Activated naive CD8-positive, alpha-beta T cell treated with anti-CD3 and anti-CD28 coated beads, Interleukin-2, amount 10 ng/mL, durations not matched to agents 7 days and 5 days (primary cell): Measurements from ENCODE around the gene ENO2. TPM values are rescaled to one million over a fixed set of nuclear protein-coding genes. Genes with fewer than 3 reads are reported as not detected.
"Not testable (repeated sequence)": the region's sequence is repeated elsewhere in the genome, so short reads cannot be mapped to it uniquely, and the experiment has no call there.

Source experiments
- ATAC-seq: fragments of 150-1000 bp; cut with Tn5 transposase; one replicate; pipeline ENCODE4 v1.10.0; 2021; ENCODE audit warnings: low read depth, moderate library complexity
- POLR2A ChIA-PET: fragments of 350-600 bp; sonication (Branson Sonifier 250); formaldehyde crosslinking; loops from one replicate; lab custom pipeline; 2021; ENCODE audit warnings: antibody characterized with exemption; lab: Charles Lee
- DNase-seq: peaks from one replicate; pipeline ENCODE4 v3.0.0; 2021
- H3K27ac Mint-ChIP-seq: one replicate; pipeline ENCODE4 v1.8.0; 2022; ENCODE audit warnings: mild to moderate bottlenecking, mixed read lengths
- H3K27me3 Mint-ChIP-seq: one replicate; pipeline ENCODE4 v1.8.0; 2022; ENCODE audit warnings: mild to moderate bottlenecking, moderate library complexity, mixed read lengths
- H3K36me3 Mint-ChIP-seq: one replicate; pipeline ENCODE4 v1.8.0; 2021; ENCODE audit warnings: mild to moderate bottlenecking, mixed read lengths
- H3K4me1 Mint-ChIP-seq: one replicate; pipeline ENCODE4 v1.8.0; 2021; ENCODE audit warnings: mixed read lengths
- H3K4me3 Mint-ChIP-seq: one replicate; pipeline ENCODE4 v1.8.0; 2022; ENCODE audit warnings: mild to moderate bottlenecking, moderate library complexity, mixed read lengths
- H3K9me3 Mint-ChIP-seq: one replicate; pipeline ENCODE4 v1.8.0; 2021; ENCODE audit warnings: mixed read lengths
- total RNA-seq, 2 experiments: library from RNA; stranded (reverse); gene quantifications; one replicate each; pipeline ENCODE4 v1.2.3, GENCODE V29; 2021

The ENO2 gene
- total RNA-seq, 2 experiments from 2014 or later: 231 to 242 TPM

DNA sequence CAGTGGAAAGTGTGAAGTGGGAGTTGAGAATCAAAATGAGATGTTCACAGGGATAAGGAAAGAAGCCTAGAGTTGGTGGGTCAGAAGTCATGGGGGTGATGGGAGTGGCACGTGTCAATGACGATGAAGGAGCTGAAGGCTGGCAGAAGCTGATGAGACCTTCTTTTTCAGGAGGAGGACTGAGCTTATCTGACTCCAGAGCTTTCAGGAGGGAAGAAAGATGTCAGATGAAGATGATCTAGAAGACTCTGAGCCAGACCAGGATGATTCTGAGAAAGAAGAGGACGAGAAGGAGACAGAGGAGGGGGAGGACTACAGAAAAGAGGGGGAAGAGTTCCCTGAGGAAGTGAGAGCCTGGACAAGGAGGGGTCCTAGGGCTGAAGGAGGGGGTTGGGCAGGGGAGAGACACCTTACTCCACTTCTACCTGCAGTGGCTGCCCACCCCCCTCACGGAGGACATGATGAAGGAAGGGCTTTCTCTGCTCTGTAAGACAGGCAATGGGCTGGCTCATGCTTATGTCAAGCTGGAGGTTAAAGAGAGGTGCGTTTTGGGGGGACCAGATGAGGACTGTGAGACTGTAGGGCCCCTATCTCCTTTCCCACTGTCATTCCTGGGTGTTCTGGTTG is 8.9 kb upstream of the ENO2 start:
- H3K27ac Mint-ChIP-seq: no peak overlapping the region
- ATAC-seq (no peak), DNase-seq (no peak)
- no peaks in the 10 kb centered on the region for H3K27me3 Mint-ChIP-seq
- peaks cover 7% of the 10 kb centered on the region for H3K4me1 Mint-ChIP-seq
- H3K36me3 Mint-ChIP-seq: no peaks in the 10 kb centered on the region
- POLR2A ChIA-PET: interaction anchor here (0.7 to 2.4 kb wide), 5 partner anchors 9 to 53 kb away, joined by 3 to 17 read pairs (median 5); partner anchors contain the start of genes C12orf57, ENO2, RNU7-1 and SPSB2
- no peak overlapping the region for H3K4me3 Mint-ChIP-seq
- no peaks in the 10 kb centered on the region for H3K9me3 Mint-ChIP-seq

DNA sequence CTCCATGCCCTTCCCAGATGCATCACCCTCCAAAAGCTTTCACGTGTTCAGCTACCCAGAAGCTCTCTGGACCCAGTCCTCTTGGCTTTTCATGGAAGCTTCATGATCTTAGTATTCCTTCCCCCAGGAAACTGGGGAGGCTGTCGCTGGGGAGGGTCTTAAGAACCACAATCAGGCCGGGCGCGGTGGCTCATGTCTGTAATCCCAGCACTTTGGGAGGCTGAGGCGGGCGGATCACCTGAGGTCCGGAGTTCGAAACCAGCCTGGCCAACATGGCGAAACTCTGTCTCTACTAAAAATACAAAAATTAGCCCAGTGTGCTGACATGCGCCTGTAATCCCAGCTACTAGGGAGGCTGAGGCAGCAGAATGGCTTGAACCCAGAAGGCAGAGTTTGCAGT is 6.2 kb upstream of the ENO2 start:
- peaks cover 10% of the 10 kb centered on the region for H3K4me1 Mint-ChIP-seq
- H3K27ac Mint-ChIP-seq, ATAC-seq, H3K9me3 Mint-ChIP-seq, H3K36me3 Mint-ChIP-seq, DNase-seq, H3K27me3 Mint-ChIP-seq, H3K4me3 Mint-ChIP-seq: not testable (repeated sequence)
- POLR2A ChIA-PET: interaction anchor here (0.7 to 2.2 kb wide), 6 partner anchors 17 to 200 kb away, joined by 3 to 9 read pairs (median 6); partner anchors contain the start of genes C12orf57 and RNU7-1

DNA sequence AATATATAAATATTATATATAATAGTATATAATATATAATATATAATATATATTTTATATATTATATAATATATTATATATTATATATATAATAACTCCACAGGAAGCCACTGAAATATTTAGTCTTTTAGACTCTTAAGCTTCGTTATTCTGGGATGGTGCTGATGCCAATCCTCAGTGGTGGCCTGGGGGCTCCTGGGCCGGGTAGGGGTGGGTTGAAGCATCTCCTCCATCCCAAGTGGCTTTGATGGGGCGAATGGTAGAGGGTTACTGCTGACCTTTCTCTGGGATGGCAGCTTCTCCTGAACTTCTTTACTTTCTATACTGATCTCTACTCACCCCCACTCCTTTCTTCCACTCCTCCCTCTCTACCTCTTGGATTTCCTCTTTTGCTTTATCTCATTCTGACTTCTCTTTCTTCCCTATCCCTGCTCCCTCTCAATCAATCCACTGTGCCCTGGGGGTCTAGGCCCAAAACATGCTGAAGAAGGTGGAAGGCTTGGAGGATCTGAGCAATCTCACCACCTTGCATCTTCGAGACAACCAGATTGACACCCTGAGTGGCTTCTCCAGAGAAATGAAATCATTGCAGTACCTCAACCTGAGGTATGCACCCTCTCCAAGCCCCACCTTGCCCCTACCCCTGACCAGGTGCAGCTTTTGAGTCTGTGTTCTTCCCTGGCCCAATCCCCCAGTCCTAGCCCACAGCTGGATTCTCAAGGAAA is 4.8 kb upstream of the ENO2 start:
- Mint-ChIP-seq H3K36me3 (no peaks in the 10 kb centered on the region), H3K27me3 (no peaks in the 10 kb centered on the region), H3K27ac (peak overlapping the region; percentile 26), H3K4me3 (no peak overlapping the region), H3K9me3 (no peaks in the 10 kb centered on the region), H3K4me1 (peaks cover 11% of the 10 kb centered on the region)
- POLR2A ChIA-PET: interaction anchor here (0.5 to 2.2 kb wide), 5 partner anchors 18 to 1027 kb away, joined by 3 to 8 read pairs (median 4); no protein-coding TSS in a partner anchor
- ATAC-seq: no peak
- DNase-seq: no peak

DNA sequence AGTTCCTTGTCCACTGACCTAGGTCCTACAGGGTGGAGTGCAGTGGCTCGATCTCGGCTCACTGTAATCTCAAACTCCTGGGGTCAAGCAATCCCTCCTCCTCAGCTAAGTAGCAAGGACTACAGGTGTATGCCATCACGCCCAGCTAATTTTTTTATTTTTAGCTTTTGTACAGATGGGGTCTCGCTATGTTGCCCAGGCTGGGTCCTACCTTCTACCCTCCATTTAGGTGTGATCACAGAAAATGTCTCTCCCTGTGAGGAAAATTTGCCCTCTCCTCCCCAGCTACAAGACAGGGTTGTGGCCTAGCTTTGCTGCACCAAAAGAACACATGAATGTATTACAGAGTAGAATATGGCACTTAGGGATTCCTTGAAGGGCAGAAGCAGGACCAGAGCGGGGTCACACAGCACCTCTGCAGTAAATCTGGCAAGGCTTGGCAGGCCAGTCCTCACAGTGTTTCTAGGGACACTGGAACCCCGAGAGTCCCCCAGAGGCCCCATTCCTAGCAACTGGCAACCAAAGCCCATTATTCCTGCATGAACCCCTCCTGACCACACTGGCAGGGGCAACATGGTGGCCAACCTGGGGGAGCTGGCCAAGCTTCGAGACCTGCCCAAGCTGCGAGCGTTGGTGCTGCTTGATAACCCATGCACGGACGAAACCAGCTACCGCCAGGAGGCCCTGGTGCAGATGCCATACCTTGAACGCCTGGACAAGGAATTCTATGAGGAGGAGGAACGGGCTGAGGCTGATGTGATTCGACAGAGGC is 2.0 kb upstream of the ENO2 start:
- ATAC-seq: no peak
- Mint-ChIP-seq H3K36me3 (peaks cover 16% of the 10 kb centered on the region), H3K27me3 (no peaks in the 10 kb centered on the region), H3K9me3 (no peaks in the 10 kb centered on the region), H3K27ac (no peak overlapping the region), H3K4me1 (peaks cover 33% of the 10 kb centered on the region), H3K4me3 (peak overlapping the region; percentile 100)
- POLR2A ChIA-PET: interaction anchor here (0.5 to 3.9 kb wide), 5 partner anchors 21 to 1024 kb away, joined by 4 to 26 read pairs (median 8); partner anchors contain the start of gene SPSB2
- no peak for DNase-seq

DNA sequence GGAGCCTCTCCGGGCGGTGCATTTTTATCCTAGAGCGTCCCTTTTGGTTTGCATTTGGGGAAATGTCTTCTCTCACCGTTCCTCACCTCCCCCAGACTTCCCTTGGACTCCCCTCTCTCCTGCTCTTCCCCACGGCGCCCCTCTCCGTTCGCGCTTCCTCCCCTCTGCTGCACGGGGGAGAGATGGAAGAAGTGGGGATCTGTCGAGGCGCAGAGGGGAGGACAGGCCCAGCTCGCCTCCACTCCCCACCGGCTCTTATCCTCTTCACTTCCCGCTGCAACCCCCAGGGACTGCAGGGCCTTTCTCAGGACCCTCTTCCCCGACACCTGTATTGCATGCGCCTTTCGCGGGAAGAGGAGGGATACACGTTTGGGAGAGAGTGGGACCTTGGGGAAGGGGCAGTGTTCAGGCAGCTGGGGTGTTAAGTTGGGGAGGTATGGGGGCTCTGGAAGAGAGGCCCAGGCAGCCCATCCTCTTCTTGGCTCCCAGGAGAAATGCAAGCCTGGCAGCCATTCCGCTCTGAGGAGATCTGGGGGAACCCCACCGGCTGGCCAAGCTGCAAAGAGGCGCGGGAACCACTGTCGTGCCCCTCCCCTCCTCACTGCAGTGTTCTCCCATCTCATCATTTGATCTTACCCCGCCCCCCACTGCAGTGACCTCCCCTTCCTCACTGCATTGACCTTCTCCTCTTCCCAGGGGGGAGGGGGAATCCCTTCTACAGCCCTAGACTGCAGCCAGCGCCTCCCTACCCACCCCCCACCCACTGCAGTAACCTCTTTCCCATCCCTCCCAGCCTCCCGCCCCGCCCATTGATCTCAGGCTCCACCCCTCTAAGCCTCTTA is 788 bp downstream of the ENO2 start:
- no peak for ATAC-seq
- H3K27me3 Mint-ChIP-seq: no peaks in the 10 kb centered on the region
- POLR2A ChIA-PET: interaction anchor here (0.6 to 3.9 kb wide), 12 partner anchors 10 to 193 kb away, joined by 4 to 26 read pairs (median 6); partner anchors contain the start of genes C12orf57, CDCA3, LRRC23 and RNU7-1
- peaks cover 41% of the 10 kb centered on the region for H3K4me1 Mint-ChIP-seq
- peak overlapping the region; percentile 100 for H3K4me3 Mint-ChIP-seq
- H3K36me3 Mint-ChIP-seq: peaks cover 32% of the 10 kb centered on the region
- no peak for DNase-seq
- H3K9me3 Mint-ChIP-seq: no peaks in the 10 kb centered on the region
- H3K27ac Mint-ChIP-seq: peak overlapping the region; percentile 88

DNA sequence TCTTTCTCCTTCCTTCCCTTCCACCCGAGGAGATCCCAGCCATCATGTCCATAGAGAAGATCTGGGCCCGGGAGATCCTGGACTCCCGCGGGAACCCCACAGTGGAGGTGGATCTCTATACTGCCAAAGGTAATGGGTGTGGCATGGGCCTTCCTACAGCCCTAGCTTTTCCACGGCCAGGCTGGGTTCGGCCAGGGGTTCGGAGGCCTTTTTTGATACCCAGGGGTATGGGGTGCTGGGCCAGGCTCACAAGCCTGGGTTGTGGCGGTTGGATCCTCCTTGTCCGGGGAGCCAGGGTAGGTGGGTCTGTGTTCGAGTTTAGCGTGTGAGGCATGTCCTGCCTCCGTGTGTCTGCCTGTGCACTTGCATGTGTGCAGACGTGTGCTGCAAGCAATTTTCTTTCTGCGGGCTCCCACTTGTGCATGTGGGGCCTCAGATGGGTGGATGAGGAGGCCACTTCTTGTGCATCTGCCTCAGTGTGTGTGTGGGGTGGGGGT is 1.5 kb downstream of the ENO2 start:
- ATAC-seq (no peak), DNase-seq (no peak)
- H3K27me3 Mint-ChIP-seq: no peaks in the 10 kb centered on the region
- peaks cover 41% of the 10 kb centered on the region for H3K4me1 Mint-ChIP-seq
- peak overlapping the region; percentile 45 for H3K27ac Mint-ChIP-seq
- H3K36me3 Mint-ChIP-seq: peaks cover 32% of the 10 kb centered on the region
- H3K9me3 Mint-ChIP-seq: no peaks in the 10 kb centered on the region
- POLR2A ChIA-PET: interaction anchor here (3.7 to 3.9 kb wide), 2 partner anchors 22 to 43 kb away, joined by 17 to 26 read pairs; partner anchors contain the start of gene SPSB2
- peak overlapping the region; percentile 100 for H3K4me3 Mint-ChIP-seq

DNA sequence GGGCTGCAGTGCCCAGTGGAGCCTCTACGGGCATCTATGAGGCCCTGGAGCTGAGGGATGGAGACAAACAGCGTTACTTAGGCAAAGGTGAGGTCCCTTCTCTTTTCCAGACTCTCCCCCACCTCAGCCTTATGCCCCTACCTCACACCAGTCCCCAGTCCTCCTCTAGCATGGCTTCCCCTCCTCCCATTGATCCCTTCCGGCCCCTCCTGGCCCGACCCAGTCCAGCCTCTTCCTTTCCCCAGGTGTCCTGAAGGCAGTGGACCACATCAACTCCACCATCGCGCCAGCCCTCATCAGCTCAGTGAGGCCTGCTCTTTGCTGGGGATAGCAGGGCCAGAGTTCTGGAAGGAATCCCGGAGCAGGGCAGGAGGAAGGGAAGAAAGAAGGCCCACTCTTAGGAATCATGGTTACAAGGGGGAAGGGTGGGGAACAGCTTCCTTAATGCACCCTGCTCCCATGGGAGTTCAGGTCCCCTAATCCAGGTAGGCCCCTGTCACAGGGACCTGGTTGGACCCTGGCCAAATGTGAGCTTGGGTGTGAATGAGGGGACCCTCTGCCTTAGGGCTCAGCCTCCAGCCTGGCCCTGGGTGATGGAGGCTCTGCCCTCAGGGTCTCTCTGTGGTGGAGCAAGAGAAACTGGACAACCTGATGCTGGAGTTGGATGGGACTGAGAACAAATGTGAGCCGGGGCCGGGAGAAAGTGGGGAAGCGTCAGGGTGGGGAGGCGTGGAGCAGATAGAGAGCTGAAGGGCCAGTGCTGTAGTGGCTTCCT is 2.2 kb downstream of the ENO2 start:
- Mint-ChIP-seq H3K4me1 (peaks cover 43% of the 10 kb centered on the region), H3K27me3 (no peaks in the 10 kb centered on the region), H3K36me3 (peaks cover 32% of the 10 kb centered on the region), H3K4me3 (peak overlapping the region; percentile 100), H3K9me3 (no peaks in the 10 kb centered on the region), H3K27ac (peak overlapping the region; percentile 24)
- DNase-seq (no peak), ATAC-seq (no peak)
- POLR2A ChIA-PET: interaction anchor here (1.3 to 3.7 kb wide), 2 partner anchors 28 to 44 kb away, joined by 5 to 17 read pairs; partner anchors contain the start of genes C12orf57, RNU7-1 and SPSB2

DNA sequence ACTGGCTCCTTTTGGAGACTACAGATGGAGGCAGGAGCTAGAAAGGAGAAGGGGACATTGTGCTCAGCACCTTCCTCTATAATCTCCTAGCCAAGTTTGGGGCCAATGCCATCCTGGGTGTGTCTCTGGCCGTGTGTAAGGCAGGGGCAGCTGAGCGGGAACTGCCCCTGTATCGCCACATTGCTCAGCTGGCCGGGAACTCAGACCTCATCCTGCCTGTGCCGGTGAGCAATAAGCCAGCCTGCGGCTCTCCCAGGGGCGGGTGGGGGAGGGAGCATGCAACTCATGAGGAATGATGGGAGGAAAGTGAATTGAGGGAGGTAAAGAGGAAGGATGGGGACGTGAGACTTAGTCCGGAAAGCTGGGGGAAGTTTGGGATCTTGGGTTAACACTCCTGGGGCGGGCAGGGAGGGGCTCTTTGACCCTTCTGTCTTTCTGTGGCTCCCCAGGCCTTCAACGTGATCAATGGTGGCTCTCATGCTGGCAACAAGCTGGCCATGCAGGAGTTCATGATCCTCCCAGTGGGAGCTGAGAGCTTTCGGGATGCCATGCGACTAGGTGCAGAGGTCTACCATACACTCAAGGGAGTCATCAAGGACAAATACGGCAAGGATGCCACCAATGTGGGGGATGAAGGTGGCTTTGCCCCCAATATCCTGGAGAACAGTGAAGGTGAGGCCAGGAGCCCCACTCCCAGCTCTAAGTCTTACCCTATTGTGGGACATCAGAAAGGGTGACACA is 3.3 kb downstream of the ENO2 start:
- Mint-ChIP-seq H3K4me1 (peaks cover 45% of the 10 kb centered on the region), H3K4me3 (no peak overlapping the region), H3K9me3 (no peaks in the 10 kb centered on the region), H3K36me3 (peaks cover 34% of the 10 kb centered on the region), H3K27me3 (no peaks in the 10 kb centered on the region), H3K27ac (no peak overlapping the region)
- ATAC-seq (no peak), DNase-seq (no peak)
- POLR2A ChIA-PET: interaction anchor here (1.3 kb wide), 1 partner anchor 27 kb away, joined by 5 read pairs; the partner anchor contains the start of genes C12orf57 and RNU7-1

DNA sequence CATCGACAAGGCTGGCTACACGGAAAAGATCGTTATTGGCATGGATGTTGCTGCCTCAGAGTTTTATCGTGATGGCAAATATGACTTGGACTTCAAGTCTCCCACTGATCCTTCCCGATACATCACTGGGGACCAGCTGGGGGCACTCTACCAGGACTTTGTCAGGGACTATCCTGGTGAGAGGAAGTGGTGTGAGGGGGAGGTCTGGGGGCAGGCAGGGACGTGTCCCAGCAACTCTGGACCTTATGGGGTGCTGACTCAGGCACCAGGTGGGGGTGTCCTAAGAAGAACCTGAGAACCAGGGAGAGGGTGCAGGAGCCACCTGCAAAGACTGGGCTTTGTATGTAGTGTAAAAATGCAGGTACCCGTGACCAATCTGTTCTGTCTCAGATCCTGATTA is 5.2 kb downstream of the ENO2 start:
- peaks cover 44% of the 10 kb centered on the region for H3K4me1 Mint-ChIP-seq
- DNase-seq (no peak), ATAC-seq (no peak)
- H3K27me3 Mint-ChIP-seq: no peaks in the 10 kb centered on the region
- peaks cover 37% of the 10 kb centered on the region for H3K36me3 Mint-ChIP-seq
- peak overlapping the region; percentile 54 for H3K27ac Mint-ChIP-seq
- no peaks in the 10 kb centered on the region for H3K9me3 Mint-ChIP-seq
- H3K4me3 Mint-ChIP-seq: no peak overlapping the region
- POLR2A ChIA-PET: interaction anchor here (1.4 kb wide), 1 partner anchor 12 kb away, joined by 3 read pairs; no protein-coding TSS in a partner anchor

DNA sequence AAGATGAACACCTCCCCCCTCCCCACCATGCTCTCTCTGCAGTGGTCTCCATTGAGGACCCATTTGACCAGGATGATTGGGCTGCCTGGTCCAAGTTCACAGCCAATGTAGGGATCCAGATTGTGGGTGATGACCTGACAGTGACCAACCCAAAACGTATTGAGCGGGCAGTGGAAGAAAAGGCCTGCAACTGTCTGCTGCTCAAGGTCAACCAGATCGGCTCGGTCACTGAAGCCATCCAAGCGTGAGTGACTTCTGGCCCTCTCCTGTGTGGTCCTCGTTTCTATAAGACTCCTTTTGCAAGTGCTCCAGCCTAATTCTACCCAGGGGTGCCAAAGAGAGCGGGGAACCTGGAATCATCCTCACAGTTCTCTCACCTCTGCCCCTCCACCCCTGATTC is 7.2 kb downstream of the ENO2 start:
- DNase-seq (no peak), ATAC-seq (no peak)
- Mint-ChIP-seq H3K36me3 (peaks cover 28% of the 10 kb centered on the region), H3K9me3 (no peaks in the 10 kb centered on the region), H3K4me3 (no peak overlapping the region), H3K4me1 (peaks cover 34% of the 10 kb centered on the region), H3K27ac (no peak overlapping the region), H3K27me3 (no peaks in the 10 kb centered on the region)
- POLR2A ChIA-PET: interaction anchor here (1.0 to 1.4 kb wide), 2 partner anchors 22 to 54 kb away, joined by 3 read pairs; partner anchors contain the start of genes C12orf57, RNU7-1 and TPI1
